ENCODE results near the gene CFAP61. TPM values are rescaled to one million over a fixed set of nuclear protein-coding genes. Genes with fewer than 3 reads are reported as not detected.

The CFAP61 gene
- total and polyA plus RNA-seq, 2 experiments from 2014 or later = 1.0 TPM; not detected in 1

DNA sequence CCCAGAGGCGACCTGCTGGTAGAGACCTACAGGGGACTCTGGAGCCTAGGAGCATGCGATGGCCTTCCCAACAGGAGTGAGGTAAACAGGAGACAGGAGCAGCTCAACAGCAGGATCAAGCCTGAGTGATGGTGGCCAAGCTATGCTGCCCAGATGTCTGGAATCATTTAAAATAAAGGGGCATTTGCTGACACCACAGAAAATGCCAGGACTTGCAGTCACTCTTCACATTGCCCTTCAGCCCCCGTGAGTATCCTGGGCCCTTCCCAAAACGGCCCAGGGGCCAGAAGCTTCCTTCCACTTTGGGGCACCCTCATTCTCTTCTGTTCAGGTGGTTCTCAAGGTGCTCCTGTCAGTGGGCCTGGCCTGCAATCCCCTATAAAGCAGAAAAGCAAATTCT lies 338.8 kb downstream of the CFAP61 start:
- TF ChIP-seq EZH2 (IDR thresholded peaks at IDR 0.05; ENCODE audit: borderline replicate concordance) = no peak
- no peak for TF ChIP-seq EZH2phosphoT487 (IDR thresholded peaks at IDR 0.05; ENCODE audit: low read depth, severe bottlenecking, unreplicated experiment)
- no peak for TF ChIP-seq CTCF (IDR thresholded peaks at IDR 0.05; ENCODE audit: poor library complexity)
- H3K36me3 ChIP-seq (replicated peaks; ENCODE audit: insufficient read depth, low read depth) = no peaks in the 10 kb centered on the region

DNA sequence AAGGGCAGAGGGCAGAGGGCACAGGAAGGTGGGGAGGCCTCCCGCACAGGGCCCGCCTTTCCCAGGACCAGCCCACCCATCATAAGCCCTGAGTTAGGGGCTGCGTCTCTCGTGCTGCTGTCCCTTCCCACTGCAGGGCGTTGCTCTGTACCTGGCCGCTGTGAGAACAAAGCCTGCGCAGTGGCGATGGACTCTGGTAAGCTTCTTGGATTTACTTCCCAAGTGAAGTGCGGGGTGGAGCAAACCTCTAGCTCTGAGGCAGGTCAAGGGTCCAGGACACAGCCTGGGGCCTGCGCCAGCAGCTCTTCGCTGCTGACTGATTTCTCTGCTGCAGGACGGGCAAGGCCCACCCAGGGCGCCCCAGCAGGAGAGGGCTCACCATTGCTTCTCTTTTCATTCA lies 339.4 kb downstream of the CFAP61 start:
- no peaks in the 10 kb centered on the region for H3K9me2 ChIP-seq (replicated peaks; ENCODE audit: insufficient read depth)
- H3K27me3 ChIP-seq = no peaks in the 10 kb centered on the region
- no peak overlapping the region for H3K4me2 ChIP-seq
- no peaks in the 10 kb centered on the region for H3K36me3 ChIP-seq (replicated peaks; ENCODE audit: insufficient read depth, low read depth)
- no peak overlapping the region for H2AFZ ChIP-seq
- no peaks in the 10 kb centered on the region for H4K20me1 ChIP-seq (ENCODE audit: insufficient read depth, poor library complexity, severe bottlenecking)
- DNase-seq (ENCODE audit: low spot score) = no peak
- TF ChIP-seq EZH2 (IDR thresholded peaks at IDR 0.05; ENCODE audit: borderline replicate concordance) = no peak
- TF ChIP-seq CTCF (IDR thresholded peaks at IDR 0.05; ENCODE audit: poor library complexity) = no peak
- TF ChIP-seq EZH2phosphoT487 (IDR thresholded peaks at IDR 0.05; ENCODE audit: low read depth, severe bottlenecking, unreplicated experiment) = no peak
- H3K4me1 ChIP-seq (ENCODE audit: insufficient read depth) = no peaks in the 10 kb centered on the region
- no peaks in the 10 kb centered on the region for H3K9me3 ChIP-seq (ENCODE audit: low read depth)
- H3K4me3 ChIP-seq = no peak overlapping the region
- 97% methylated on average over 13 of the region's 13 CpGs for WGBS (ENCODE audit: low lambda C conversion rate, missing lambda C conversion rate)
- no peaks in the 10 kb centered on the region for H3K79me2 ChIP-seq
- H3K27ac ChIP-seq = no peak overlapping the region

More for the DNA sequence above, 338.8 kb downstream of the CFAP61 start:
- Histone ChIP-seq H3K27me3 (no peaks in the 10 kb centered on the region), H3K4me3 (no peak overlapping the region), H3K79me2 (no peaks in the 10 kb centered on the region), H4K20me1 (ENCODE audit: insufficient read depth, poor library complexity, severe bottlenecking) (no peaks in the 10 kb centered on the region), H3K4me1 (ENCODE audit: insufficient read depth) (no peaks in the 10 kb centered on the region), H3K9me3 (ENCODE audit: low read depth) (no peaks in the 10 kb centered on the region), H3K9me2 (replicated peaks; ENCODE audit: insufficient read depth) (no peaks in the 10 kb centered on the region), H2AFZ (no peak overlapping the region), H3K4me2 (no peak overlapping the region), H3K27ac (no peak overlapping the region)
- WGBS (ENCODE audit: low lambda C conversion rate, missing lambda C conversion rate) = 87% methylated on average over 4 of the region's 4 CpGs
- no peak for DNase-seq (ENCODE audit: low spot score)

DNA sequence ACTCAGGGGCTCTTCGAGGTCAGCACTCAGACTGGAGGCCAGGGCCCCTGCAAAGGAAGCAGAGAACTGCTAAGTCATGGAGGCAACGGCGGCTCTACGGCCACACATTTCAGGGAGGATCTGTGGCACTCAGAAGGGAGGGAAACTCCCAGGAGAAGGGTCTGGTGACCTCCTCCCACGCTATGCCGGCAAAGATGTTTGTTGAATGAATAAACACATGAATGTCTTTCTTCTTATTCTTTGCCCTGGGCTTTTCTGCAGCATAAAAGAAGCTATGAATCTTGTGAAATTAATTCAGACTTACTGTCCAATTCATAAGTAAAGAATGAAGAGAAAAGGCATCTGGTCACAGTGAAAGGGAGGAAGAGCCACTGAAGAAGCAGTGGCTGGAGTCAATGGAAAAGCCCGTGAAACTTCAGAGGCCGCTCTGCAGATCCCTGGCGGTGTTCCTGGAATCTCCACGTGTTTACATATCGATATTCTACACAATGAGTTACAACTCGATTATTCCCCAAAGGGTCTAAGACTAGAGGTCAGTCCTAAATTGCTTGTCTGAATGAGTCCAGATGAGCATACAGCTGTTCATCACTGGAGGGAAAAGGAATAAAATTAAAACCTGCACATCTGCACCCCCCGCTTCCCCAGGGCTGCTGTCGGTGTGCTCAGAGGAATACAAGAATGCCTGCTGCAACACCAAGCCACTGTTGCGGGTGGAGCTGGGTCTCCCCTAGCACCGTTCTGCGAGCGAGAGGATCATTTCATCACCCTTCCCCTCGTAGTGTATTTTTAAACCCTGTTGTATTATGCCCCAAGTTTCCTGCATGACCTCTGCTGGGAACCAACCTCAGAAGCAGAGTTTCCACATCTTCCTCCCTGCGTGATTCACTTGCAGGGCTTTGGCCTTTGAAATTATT lies 341.1 kb downstream of the CFAP61 start:
- H3K9me3 ChIP-seq (ENCODE audit: low read depth) = no peaks in the 10 kb centered on the region
- H2AFZ ChIP-seq = no peak overlapping the region
- no peaks in the 10 kb centered on the region for H3K36me3 ChIP-seq (replicated peaks; ENCODE audit: insufficient read depth, low read depth)
- H4K20me1 ChIP-seq (ENCODE audit: insufficient read depth, poor library complexity, severe bottlenecking) = no peaks in the 10 kb centered on the region
- H3K4me2 ChIP-seq = no peak overlapping the region
- DNase-seq (ENCODE audit: low spot score) = no peak
- H3K4me1 ChIP-seq (ENCODE audit: insufficient read depth) = no peaks in the 10 kb centered on the region
- H3K79me2 ChIP-seq = no peaks in the 10 kb centered on the region
- TF ChIP-seq CTCF (IDR thresholded peaks at IDR 0.05; ENCODE audit: poor library complexity) = no peak
- no peak for TF ChIP-seq EZH2 (IDR thresholded peaks at IDR 0.05; ENCODE audit: borderline replicate concordance)
- TF ChIP-seq EZH2phosphoT487 (IDR thresholded peaks at IDR 0.05; ENCODE audit: low read depth, severe bottlenecking, unreplicated experiment) = no peak
- 86% methylated on average over 20 of the region's 20 CpGs for WGBS (ENCODE audit: low lambda C conversion rate, missing lambda C conversion rate)
- no peak overlapping the region for H3K27ac ChIP-seq
- no peak overlapping the region for H3K4me3 ChIP-seq
- no peaks in the 10 kb centered on the region for H3K9me2 ChIP-seq (replicated peaks; ENCODE audit: insufficient read depth)
- H3K27me3 ChIP-seq = no peaks in the 10 kb centered on the region
